DOHH2 (cell line): ENCODE measurements around the gene ACACB.

ENCODE experiments used
- EZH2phosphoT487 ChIP-seq: fragments of 200-600 bp; sonication (generic); IDR thresholded peaks from 2 replicates; pipeline ENCODE4 v1.6.1; 2017; ENCODE audit warnings: borderline replicate concordance, mild to moderate bottlenecking, antibody characterized with exemption, low read length, moderate library complexity, mixed read lengths
- TF ChIP-seq, protein P1 (sequence below): fragments of 200-600 bp; sonication (generic); IDR thresholded peaks from one replicate; pipeline ENCODE4 v1.5.1; 2014; ENCODE audit warnings: antibody characterized with exemption, mild to moderate bottlenecking, low read depth, low read length; ENCODE audit not compliant: poor library complexity, severe bottlenecking

GRCh38 chr12:109144224-109144623, 27.8 kb downstream of the ACACB start:
- TF ChIP-seq, protein P1, sequence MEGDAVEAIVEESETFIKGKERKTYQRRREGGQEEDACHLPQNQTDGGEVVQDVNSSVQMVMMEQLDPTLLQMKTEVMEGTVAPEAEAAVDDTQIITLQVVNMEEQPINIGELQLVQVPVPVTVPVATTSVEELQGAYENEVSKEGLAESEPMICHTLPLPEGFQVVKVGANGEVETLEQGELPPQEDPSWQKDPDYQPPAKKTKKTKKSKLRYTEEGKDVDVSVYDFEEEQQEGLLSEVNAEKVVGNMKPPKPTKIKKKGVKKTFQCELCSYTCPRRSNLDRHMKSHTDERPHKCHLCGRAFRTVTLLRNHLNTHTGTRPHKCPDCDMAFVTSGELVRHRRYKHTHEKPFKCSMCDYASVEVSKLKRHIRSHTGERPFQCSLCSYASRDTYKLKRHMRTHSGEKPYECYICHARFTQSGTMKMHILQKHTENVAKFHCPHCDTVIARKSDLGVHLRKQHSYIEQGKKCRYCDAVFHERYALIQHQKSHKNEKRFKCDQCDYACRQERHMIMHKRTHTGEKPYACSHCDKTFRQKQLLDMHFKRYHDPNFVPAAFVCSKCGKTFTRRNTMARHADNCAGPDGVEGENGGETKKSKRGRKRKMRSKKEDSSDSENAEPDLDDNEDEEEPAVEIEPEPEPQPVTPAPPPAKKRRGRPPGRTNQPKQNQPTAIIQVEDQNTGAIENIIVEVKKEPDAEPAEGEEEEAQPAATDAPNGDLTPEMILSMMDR = no peak
- TF ChIP-seq EZH2phosphoT487 = no peak
